ENCODE measurements around the gene ZNF324B. TPM values are rescaled to one million over a fixed set of nuclear protein-coding genes. Genes with fewer than 3 reads are reported as not detected.

The ZNF324B gene
- total and polyA plus RNA-seq, 2 donors (not counting 3 experiments of a cell fraction or from before 2014, with no cell fraction given) = 3.4 to 6.9 TPM

- H3K36me3 ChIP-seq (ENCODE audit: control insufficient read depth in 2 of 2, extremely low read depth in 1 of 2, insufficient read depth in 2 of 2, low read length in 2 of 2) = no peaks in the 10 kb centered on the region
- FAIRE-seq (peak; percentile 99), DNase-seq (ENCODE audit: low read depth, low spot score) (peak; percentile 94)
- no peaks in the 10 kb centered on the region for H3K9me3 ChIP-seq (replicated peaks; ENCODE audit: control insufficient read depth, insufficient read depth, low read length)
- BruUV-seq (replicated peaks) = TSS peak; percentile 69
- no peaks in the 10 kb centered on the region for H3K27me3 ChIP-seq (ENCODE audit: control insufficient read depth in 2 of 2, insufficient read depth in 2 of 2, low read length in 2 of 2)
- POLR2A ChIA-PET = interaction anchor here (0.6 to 1.0 kb wide), 3 partner anchors 32 to 492 kb away, joined by 3 to 4 read pairs (median 3); partner anchors contain the start of genes ZNF132, ZNF417 and ZNF497
- intact Hi-C loops (cut with micrococcal nuclease) (loop anchor here (1.0 to 2.0 kb wide), 8 partner anchors 32 to 226 kb away; partner anchors contain the start of genes ZNF132, ZNF274, ZNF324B and ZNF497), dilution Hi-C loops (cut with MboI; ENCODE audit: extremely low pct_ligation_motif_present, low sequenced_read_pairs) (no loop called here)
- no peaks in the 10 kb centered on the region for H3K9me1 ChIP-seq (replicated peaks; ENCODE audit: control insufficient read depth, extremely low read depth, insufficient read depth, low read length)
- TF ChIP-seq CTCF (IDR thresholded peaks at IDR 0.05; ENCODE audit: extremely low read depth in 1 of 2, insufficient read depth in 1 of 2, low read depth in 1 of 2, low read length in 2 of 2) (peak in 1 of 2 donors; percentile 33), POLR2AphosphoS5 (IDR thresholded peaks at IDR 0.05; ENCODE audit: insufficient read depth, low read depth, low read length) (peak; percentile 90), GATA2 (IDR thresholded peaks at IDR 0.05; ENCODE audit: insufficient read depth, insufficient read length, low read depth, low read length) (no peak), POLR2A (IDR thresholded peaks at IDR 0.05; ENCODE audit: low read depth, low read length) (peak; percentile 97), MYC (IDR thresholded peaks at IDR 0.05; ENCODE audit: low read depth, low read length) (no peak), MAX (IDR thresholded peaks at IDR 0.05; ENCODE audit: insufficient read depth, insufficient read length) (peak; percentile 46)
- peak within 1 kb of the TSS; percentile 51 to 93 (median 66) for H3K4me3 ChIP-seq (replicated peaks in 1 of 3; ENCODE audit: insufficient read depth in 1 of 3, low read depth in 1 of 3, low read length in 3 of 3)
- peak within 1 kb of the TSS; percentile 84 for H2AFZ ChIP-seq (ENCODE audit: low read depth, low read length)
- H3K27ac ChIP-seq (ENCODE audit: insufficient read depth, low read depth, low read length) = peak within 1 kb of the TSS; percentile 27
- H3K79me2 ChIP-seq (ENCODE audit: control insufficient read depth, insufficient read depth, low read length) = peaks cover 10% of the 10 kb centered on the region
- H3K4me2 ChIP-seq (ENCODE audit: insufficient read depth, low read length) = peak within 1 kb of the TSS; percentile 53
- no peaks in the 10 kb centered on the region for H4K20me1 ChIP-seq (replicated peaks; ENCODE audit: control insufficient read depth, extremely low read depth, insufficient read depth, low read length)
- H3K4me1 ChIP-seq (ENCODE audit: control insufficient read depth, extremely low read depth, insufficient read depth, low read length) = peaks cover 15% of the 10 kb centered on the region
- CTCF ChIA-PET = interaction anchor here (0.8 to 2.1 kb wide), 3 partner anchors 8 to 46 kb away, joined by 3 to 4 read pairs (median 4); partner anchors contain the start of gene ZNF497
- peak within 1 kb of the TSS; percentile 49 for H3K9ac ChIP-seq (replicated peaks; ENCODE audit: extremely low read depth, insufficient read depth, low read length)
Observed at GRCh38 chr19:58408152-58409009, 43.0 kb upstream of the ZNF324B start, which contains the start of gene ZNF584. Gene ZNF584, plus strand, starts transcription at chr19:58408649. Its CDS starts 499 bp downstream, at chr19:58409148.
